Stimulated activated CD4-positive, alpha-beta T cell treated with anti-CD3 and anti-CD28 coated beads, Interleukin-12 subunit alpha, Interleukin-12 subunit beta, amount 100 ng/mL, for 4 hours (primary cell): ENCODE results near the gene PLEKHH3.
"Not testable (repeated sequence)": the region's sequence is repeated elsewhere in the genome, so short reads cannot be mapped to it uniquely, and the experiment has no call there.

Source experiments
- DNase-seq: peaks from one replicate; pipeline ENCODE4 v3.0.0-alpha.2; 2020

PLEKHH3 gene

DNA sequence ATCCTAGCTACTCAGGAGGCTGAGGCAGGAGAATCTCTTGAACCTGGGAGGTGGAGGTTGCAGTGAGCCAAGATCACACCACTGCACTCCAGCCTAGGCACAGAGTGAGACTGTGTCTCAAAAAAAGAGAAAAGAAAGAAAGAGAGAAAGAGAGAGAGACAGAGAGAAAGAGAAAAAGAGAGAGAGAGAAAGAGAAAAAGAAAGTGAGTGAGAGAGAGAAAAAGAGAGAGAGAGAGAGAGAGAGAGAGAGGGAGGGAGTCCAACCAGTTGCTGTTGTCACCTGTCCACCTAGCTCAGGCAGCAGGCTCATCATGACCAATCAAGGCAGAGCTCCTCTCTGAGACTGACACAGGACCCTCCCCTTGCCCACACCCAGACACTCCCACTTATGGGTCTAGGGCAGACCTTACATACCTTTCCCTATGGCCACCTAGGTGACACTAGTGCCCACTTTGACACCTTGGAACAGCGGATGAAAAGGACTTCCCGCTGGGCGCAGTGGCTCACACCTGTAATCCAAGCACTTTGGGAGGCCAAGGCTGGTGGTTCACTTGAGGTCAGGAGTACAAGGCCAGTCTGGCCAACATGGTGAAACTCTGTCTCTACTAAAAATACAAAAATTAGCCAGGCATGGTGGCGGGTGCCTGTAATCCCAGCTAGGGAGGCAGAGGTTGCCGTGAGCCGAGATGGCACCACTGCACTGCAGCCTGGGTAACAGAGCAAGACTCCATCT lies 49.6 kb downstream of the PLEKHH3 start:
- DNase-seq = not testable (repeated sequence)

DNA sequence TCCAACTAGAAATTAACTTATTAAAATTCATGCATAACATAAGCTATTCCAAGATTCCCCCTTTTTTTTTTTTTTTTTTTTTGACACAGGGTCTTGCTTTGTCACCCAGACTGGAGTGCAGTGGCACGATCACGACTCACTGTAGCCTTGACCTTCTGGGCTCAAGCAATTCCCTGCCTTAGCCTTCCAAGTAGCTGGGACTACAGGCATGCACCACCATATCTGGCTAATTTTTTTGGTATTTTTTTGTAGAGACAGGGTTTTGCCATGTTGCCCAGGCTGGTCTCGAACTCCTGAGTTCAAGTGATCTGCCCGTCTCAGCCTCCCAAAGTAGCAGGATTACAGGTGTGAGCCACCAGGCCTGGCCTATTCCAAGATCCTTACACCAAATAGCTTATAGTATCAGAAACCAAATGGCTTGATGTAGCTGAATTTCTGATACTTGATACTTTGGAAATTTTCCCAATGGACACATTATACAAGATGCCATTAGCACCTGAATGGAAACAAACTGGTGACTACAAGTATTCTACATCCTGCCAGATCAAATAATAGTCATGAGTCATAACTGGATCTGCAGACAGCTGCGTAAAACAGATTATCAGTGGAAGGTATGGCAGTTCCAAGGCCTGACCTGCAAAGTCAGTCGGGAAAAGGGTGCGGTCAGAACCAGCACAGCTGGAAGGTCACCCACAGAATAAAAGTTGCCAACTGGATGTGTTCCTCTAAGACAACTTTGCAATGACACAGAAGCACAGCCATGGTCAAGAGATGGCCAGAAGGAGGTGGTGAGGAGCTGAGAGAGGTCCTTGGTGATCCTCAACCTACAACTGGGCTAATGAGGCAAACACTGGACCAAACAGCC lies 52.8 kb downstream of the PLEKHH3 start:
- no peak for DNase-seq

DNA sequence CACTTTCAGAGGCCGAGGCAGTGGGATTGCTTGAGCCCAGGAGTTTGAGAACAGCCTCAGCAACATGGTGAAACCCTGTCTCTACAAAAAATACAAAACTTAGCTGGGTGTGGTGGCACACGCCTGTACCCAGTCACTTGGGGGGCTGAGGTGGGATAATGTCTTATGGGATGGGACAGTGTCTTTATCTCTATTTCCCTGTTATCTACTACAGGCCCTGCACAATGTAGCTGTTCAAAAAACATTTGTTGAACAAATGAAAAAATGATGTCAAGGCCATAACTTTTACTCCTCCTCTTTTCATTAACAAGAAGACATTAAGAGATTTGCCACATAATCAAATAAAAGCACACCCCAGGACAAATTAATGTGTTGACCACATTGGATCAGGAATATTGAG lies 53.5 kb downstream of the PLEKHH3 start:
- DNase-seq = no peak

DNA sequence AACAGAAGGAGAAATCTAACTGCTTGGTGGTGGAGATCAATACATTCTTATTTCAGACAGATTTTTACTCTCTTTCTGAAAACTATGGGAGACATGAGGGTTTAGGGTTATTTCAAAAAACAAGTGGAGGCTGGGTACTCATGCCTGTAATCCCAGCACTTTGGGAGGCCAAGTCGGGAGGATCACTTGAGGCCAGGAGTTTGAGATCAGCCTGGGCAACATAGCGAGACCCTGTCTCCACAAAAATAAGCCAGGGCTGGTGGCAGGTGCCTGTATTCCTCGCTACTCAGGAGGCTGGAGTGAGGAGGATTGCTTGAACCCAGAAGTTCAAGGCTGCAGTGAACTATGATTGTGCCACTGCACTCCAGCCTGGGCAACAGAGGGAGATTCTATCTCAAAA lies 54.8 kb downstream of the PLEKHH3 start:
- DNase-seq = not testable (repeated sequence)

DNA sequence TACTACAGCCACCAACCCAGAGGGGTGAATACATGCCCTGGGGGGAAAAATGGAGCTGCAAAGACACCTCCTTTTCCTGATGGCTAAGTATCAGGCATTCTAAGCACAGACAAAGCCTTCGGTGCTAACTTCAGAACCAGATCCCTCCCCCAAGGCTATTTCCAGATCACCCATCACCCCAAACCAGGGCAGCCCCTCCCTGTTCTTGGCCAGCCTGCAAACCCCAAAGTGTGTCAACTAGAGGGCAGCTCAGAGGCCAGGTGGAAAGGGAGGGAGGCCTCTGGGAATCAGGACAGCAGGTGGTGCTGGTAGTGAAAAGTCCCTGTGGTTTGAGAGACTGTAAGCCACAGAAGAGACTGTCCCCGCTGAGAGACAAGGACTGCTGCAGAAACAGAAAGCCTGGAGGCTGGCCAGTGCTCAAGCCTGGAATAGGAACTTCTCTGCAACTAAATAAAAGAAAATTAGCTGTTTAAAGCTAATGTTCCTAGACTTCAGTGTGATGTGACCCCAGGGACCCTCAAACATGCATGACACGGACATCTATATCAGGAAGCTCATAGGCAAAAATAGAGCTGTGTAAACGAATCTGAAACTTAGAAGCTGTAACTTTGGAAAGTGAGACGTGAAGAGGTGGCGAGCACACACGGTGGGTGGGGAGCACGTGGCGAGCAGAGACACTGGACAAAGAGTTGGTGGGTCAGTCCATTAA lies 58.2 kb downstream of the PLEKHH3 start:
- no peak for DNase-seq

DNA sequence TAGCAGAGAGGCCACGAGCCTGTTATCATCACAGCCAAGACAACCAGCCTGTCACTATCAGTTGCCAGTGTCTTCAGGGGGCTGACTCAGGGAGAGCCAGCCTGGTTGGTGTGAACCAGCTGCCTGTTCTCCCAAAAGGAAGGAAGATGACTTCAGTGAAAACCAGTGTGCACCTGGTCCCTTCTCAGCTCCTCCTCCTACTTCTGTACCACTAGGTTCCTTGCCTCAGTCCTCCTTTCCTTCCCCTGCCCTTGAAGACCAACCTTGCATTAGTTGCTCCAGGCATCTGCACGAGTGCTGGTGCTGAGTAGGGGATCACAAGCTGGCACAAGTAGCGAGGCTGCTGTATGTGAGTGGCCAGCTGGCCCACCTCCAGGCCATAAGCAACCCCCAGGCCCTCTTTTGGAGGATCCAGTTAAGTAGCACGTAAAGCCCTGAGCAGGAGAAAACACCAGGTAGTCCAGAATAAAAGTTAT lies 58.8 kb downstream of the PLEKHH3 start:
- no peak for DNase-seq
